ENCODE data around the gene CDH4. TPM values are rescaled to one million over a fixed set of nuclear protein-coding genes. Genes with fewer than 3 reads are reported as not detected.
"Not testable (repeated sequence)": the region's sequence is repeated elsewhere in the genome, so short reads cannot be mapped to it uniquely, and the experiment has no call there.

The CDH4 gene
- total and polyA plus RNA-seq, 2 of the 13 experiments (the other 11 are each of a cell fraction or from before 2014, with no cell fraction given) = not detected

GRCh38 chr20:61970357-61970756 is 718.3 kb downstream of the CDH4 start (continued):
- TF ChIP-seq, protein P1, sequence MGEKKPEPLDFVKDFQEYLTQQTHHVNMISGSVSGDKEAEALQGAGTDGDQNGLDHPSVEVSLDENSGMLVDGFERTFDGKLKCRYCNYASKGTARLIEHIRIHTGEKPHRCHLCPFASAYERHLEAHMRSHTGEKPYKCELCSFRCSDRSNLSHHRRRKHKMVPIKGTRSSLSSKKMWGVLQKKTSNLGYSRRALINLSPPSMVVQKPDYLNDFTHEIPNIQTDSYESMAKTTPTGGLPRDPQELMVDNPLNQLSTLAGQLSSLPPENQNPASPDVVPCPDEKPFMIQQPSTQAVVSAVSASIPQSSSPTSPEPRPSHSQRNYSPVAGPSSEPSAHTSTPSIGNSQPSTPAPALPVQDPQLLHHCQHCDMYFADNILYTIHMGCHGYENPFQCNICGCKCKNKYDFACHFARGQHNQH (CRISPR knock-in tag; IDR thresholded peaks at IDR 0.05) = no peak

DNA sequence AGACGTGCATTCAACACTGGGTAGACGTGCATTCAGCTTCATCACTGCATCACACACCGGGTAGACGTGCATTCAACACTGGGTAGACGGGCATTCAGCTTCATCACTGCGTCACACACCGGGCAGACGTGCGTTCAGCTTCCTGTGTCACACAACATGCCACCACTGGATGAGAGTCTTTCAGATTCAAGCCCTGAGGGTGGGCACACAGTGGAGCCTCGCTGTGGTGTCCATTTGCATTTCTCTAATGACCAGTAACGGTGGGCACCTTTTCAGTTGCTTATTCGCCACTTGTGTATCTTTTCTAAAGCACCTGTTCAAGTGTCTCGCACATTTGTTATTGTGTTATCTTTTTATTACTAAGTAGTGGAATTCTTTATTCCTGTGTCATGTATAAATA is 719.5 kb downstream of the CDH4 start:
- H4K20me1 ChIP-seq (ENCODE audit: insufficient read depth, low read length); POLR2A ChIA-PET: not testable (repeated sequence)

GRCh38 chr20:61972636-61973508 is 720.8 kb downstream of the CDH4 start:
- 91% methylated on average over 27 of the region's 27 CpGs for WGBS (ENCODE audit: low lambda C conversion rate)
- BruUV-seq (replicated peaks) = no TSS peak
- ChIA-PET CTCF (ENCODE audit: low intra/inter-chr PET ratio, low total read pairs) (no interaction called here), POLR2A (no interaction called here)
- intact Hi-C loops (cut with micrococcal nuclease; ENCODE audit: unreplicated experiment) = no loop called here
- Histone ChIP-seq H3K4me2 (ENCODE audit: low read depth, low read length) (no peak overlapping the region), H4K20me1 (ENCODE audit: insufficient read depth, low read length) (peaks cover 5% of the 10 kb centered on the region; the same call in 1 of the 2 replicates), H3K4me1 (ENCODE audit: insufficient read depth, low read length) (no peaks in the 10 kb centered on the region), H3K36me3 (replicated peaks in 1 of 2; ENCODE audit: control insufficient read depth in 1 of 2, insufficient read depth in 2 of 2, low read length in 2 of 2) (peaks cover 31 to 51% of the 10 kb centered on the region in 2 experiments), H3K4me3 (replicated peaks in 1 of 3; ENCODE audit: insufficient read depth in 1 of 3, low read depth in 2 of 3, low read length in 3 of 3) (no peak overlapping the region), H3K9me3 (ENCODE audit: low read length) (no peaks in the 10 kb centered on the region), H3K9ac (ENCODE audit: insufficient read depth, low read depth, low read length) (no peak overlapping the region), H3K27ac (ENCODE audit: extremely low read length, insufficient read depth, low read length) (no peak overlapping the region), H2AFZ (ENCODE audit: low read length) (no peak overlapping the region), H3K79me2 (ENCODE audit: insufficient read depth, low read length) (no peaks in the 10 kb centered on the region), H3K27me3 (ENCODE audit: control insufficient read depth in 1 of 2, insufficient read depth in 2 of 2, low read length in 2 of 2) (no peaks in the 10 kb centered on the region; a peak in 1 of 5 replicates)
- DNase-seq (ENCODE audit: low spot score) = no peak
- in situ Hi-C loops (cut with HindIII; ENCODE audit: extremely low pct_ligation_motif_present, low pct_unique_long_range_greater_than_20kb) = no loop called here
- no peak for TF ChIP-seq ZSCAN31 (CRISPR knock-in tag; IDR thresholded peaks at IDR 0.05; ENCODE audit: low read depth)
- no peak for TF ChIP-seq ZNF263 (CRISPR knock-in tag; IDR thresholded peaks at IDR 0.05)
- TF ChIP-seq TBX2 (CRISPR knock-in tag; IDR thresholded peaks at IDR 0.05; ENCODE audit: borderline replicate concordance) = 0 out of 2 replicates have a peak, but pooled peaks have one; percentile 13
- peak; percentile 60 for TF ChIP-seq RBM22 (optimal IDR thresholded peaks at IDR 0.05; ENCODE audit: low read length)
- ATAC-seq = no peak
- FAIRE-seq = no peak

More for the DNA sequence above, 719.5 kb downstream of the CDH4 start:
- H3K4me1 ChIP-seq (ENCODE audit: insufficient read depth, low read length); H3K4me3 ChIP-seq (replicated peaks in 1 of 3; ENCODE audit: insufficient read depth in 1 of 3, low read depth in 2 of 3, low read length in 3 of 3); BruUV-seq (replicated peaks); H3K79me2 ChIP-seq (ENCODE audit: insufficient read depth, low read length); intact Hi-C loops (cut with micrococcal nuclease; ENCODE audit: unreplicated experiment); DNase-seq (ENCODE audit: low spot score); H3K27ac ChIP-seq (ENCODE audit: extremely low read length, insufficient read depth, low read length); H3K9me3 ChIP-seq (ENCODE audit: low read length); H2AFZ ChIP-seq (ENCODE audit: low read length); FAIRE-seq; CTCF ChIA-PET (ENCODE audit: low intra/inter-chr PET ratio, low total read pairs); H3K27me3 ChIP-seq (ENCODE audit: control insufficient read depth in 1 of 2, insufficient read depth in 2 of 2, low read length in 2 of 2); in situ Hi-C loops (cut with HindIII; ENCODE audit: extremely low pct_ligation_motif_present, low pct_unique_long_range_greater_than_20kb); H3K4me2 ChIP-seq (ENCODE audit: low read depth, low read length); H3K9ac ChIP-seq (ENCODE audit: insufficient read depth, low read depth, low read length); ATAC-seq: not testable (repeated sequence)
- peaks cover 27 to 42% of the 10 kb centered on the region in 2 experiments; a peak in 4 of 5 replicates for H3K36me3 ChIP-seq (replicated peaks in 1 of 2; ENCODE audit: control insufficient read depth in 1 of 2, insufficient read depth in 2 of 2, low read length in 2 of 2)
- WGBS (ENCODE audit: low lambda C conversion rate) = 95% methylated on average over 13 of the region's 13 CpGs

Data from HepG2 (cell line).